Transverse colon (tissue), 4 donors: ENCODE data around the gene ECEL1. TPM values are rescaled to one million over a fixed set of nuclear protein-coding genes. Genes with fewer than 3 reads are reported as not detected.
A peak's percentile ranks its signal among the peaks of the same experiment; 100 is the strongest.

ENCODE experiments used
- DNase-seq: peaks from one replicate; pipeline ENCODE4 v3.0.0-alpha.2; 2019
- H3K27ac ChIP-seq, 4 donors: fragments of 200-600 bp; sonication (generic); 2 replicates each; pipeline ENCODE4 v1.5.1; 2016 to 2018; ENCODE audit warnings: inconsistent platforms in 4 of 4
- H3K27me3 ChIP-seq: fragments of 200-600 bp; sonication (generic); 2 replicates; pipeline ENCODE4 v1.5.1; 2017; ENCODE audit warnings: inconsistent platforms
- H3K36me3 ChIP-seq, 4 donors: fragments of 200-600 bp; sonication (generic); 2 replicates each; pipeline ENCODE4 v1.5.1; 2017 to 2019; ENCODE audit warnings: inconsistent platforms in 4 of 4
- H3K4me1 ChIP-seq, 4 donors: fragments of 200-600 bp; sonication (generic); 2 replicates each; pipeline ENCODE4 v1.5.1; 2017 to 2020; ENCODE audit warnings: inconsistent platforms in 4 of 4
- H3K4me3 ChIP-seq, 4 donors: fragments of 200-600 bp; sonication (generic); 1 replicate in 1 of 4; 2 replicates in 3 of 4; pipeline versions ENCODE4 v1.5.1 to v1.6.1; 2017 to 2019; ENCODE audit warnings: inconsistent platforms in 4 of 4
- H3K9me3 ChIP-seq, 2 donors: fragments of 200-600 bp; sonication (generic); 2 replicates each; pipeline ENCODE4 v1.5.1; 2017 to 2019; ENCODE audit warnings: inconsistent platforms in 2 of 2
- CTCF ChIP-seq, 5 experiments: fragments of 200-600 bp in 3 of 5; fragments of 450-650 bp in 2 of 5; sonication (generic) in 3 of 5; IDR thresholded peaks; 1 replicate in 2 of 5; 2 replicates in 3 of 5; pipeline ENCODE4 v1.5.1; 2016 to 2017; ENCODE audit warnings: antibody characterized with exemption in 5 of 5, inconsistent platforms in 3 of 5, mild to moderate bottlenecking in 2 of 5, moderate library complexity in 1 of 5
- EP300 ChIP-seq: sonication (generic); formaldehyde crosslinking; IDR thresholded peaks from one replicate; pipeline ENCODE4 v1.6.1; 2017; ENCODE audit warnings: antibody characterized with exemption, low read depth
- POLR2A ChIP-seq: fragments of 450-650 bp; IDR thresholded peaks from one replicate; pipeline ENCODE4 v1.6.1; 2016; ENCODE audit warnings: antibody characterized with exemption, mild to moderate bottlenecking, moderate library complexity
- POLR2AphosphoS5 ChIP-seq, 3 donors: sonication (generic); formaldehyde crosslinking; IDR thresholded peaks; one replicate each; pipeline ENCODE4 v1.6.1; 2016; ENCODE audit warnings: antibody characterized with exemption in 3 of 3
- WGBS, 2 donors: methylation state at CpG; one replicate each; pipeline ENCODE4 v1.1.5; 2018; ENCODE audit warnings: low coverage in 1 of 2; 5-methylcytosine and 5-hydroxymethylcytosine counted together
- in situ Hi-C, 4 donors: fragments of 200-750 bp; cut with MboI; loops; one replicate each; pipeline versions ENCODE4 v1.15.0 to v1.15.1; 2017; ENCODE audit warnings: low sequenced_read_pairs in 3 of 4, low pct_ligation_motif_present in 1 of 4, low pct_unique_long_range_greater_than_20kb in 1 of 4
- intact Hi-C: fragments of 100-400 bp; cut with DNase I; formaldehyde crosslinking; loops from one replicate; pipeline ENCODE4 v1.15.1; 2023; ENCODE audit warnings: low total_unique reads
- total RNA-seq, 4 donors: library from RNA; depleted of rRNA; stranded (reverse); fragments of >200 nt; gene quantifications; one replicate each; pipeline ENCODE4 v1.1.0, GENCODE V29; 2016

ECEL1 gene
- total RNA-seq, 4 donors from 2014 or later: not detected

- Histone ChIP-seq H3K4me3 (no peak overlapping the region), H3K4me1 (no peaks in the 10 kb centered on the region), H3K27me3 (peaks cover 5% of the 10 kb centered on the region), H3K27ac (no peak overlapping the region), H3K9me3 (no peaks in the 10 kb centered on the region), H3K36me3 (no peaks in the 10 kb centered on the region)
- DNase-seq: peak; percentile 45
- in situ Hi-C loops: loop anchor here in 2 of 4 donors (10.0 to 25.0 kb wide), 3 partner anchors 94 to 534 kb away; no protein-coding TSS in a partner anchor
- TF ChIP-seq EP300: no peak
- peak; percentile 49 to 72 (median 51) for TF ChIP-seq CTCF (IDR thresholded peaks at IDR 0.05)
- WGBS, 2 donors: 79% methylated on average over 14 of the region's 22 CpGs; no CpG with 5 or more reads in 1 of the 2 donors
- intact Hi-C loops: loop anchor here (5.0 kb wide), 1 partner anchor 532 kb away; no protein-coding TSS in a partner anchor
These were observed 48.5 kb downstream of the ECEL1 start for GRCh38 chr2:232438951-232439757.

- DNase-seq: no peak
- no peaks in the 10 kb centered on the region for H3K9me3 ChIP-seq
- in situ Hi-C loops (loop anchor here in 2 of 4 donors (10.0 to 25.0 kb wide), 3 partner anchors 93 to 533 kb away; no protein-coding TSS in a partner anchor), intact Hi-C loops (loop anchor here (5.0 kb wide), 1 partner anchor 531 kb away; no protein-coding TSS in a partner anchor)
- peaks cover 5% of the 10 kb centered on the region for H3K27me3 ChIP-seq
- H3K27ac ChIP-seq: no peak overlapping the region
- no peak overlapping the region for H3K4me3 ChIP-seq
- H3K4me1 ChIP-seq: no peaks in the 10 kb centered on the region
- H3K36me3 ChIP-seq: no peaks in the 10 kb centered on the region
- TF ChIP-seq POLR2AphosphoS5 (IDR thresholded peaks at IDR 0.05): no peak
- no peak for TF ChIP-seq EP300
- no peak for TF ChIP-seq CTCF (IDR thresholded peaks at IDR 0.05)
- TF ChIP-seq POLR2A: no peak
- WGBS, 2 donors: 76% methylated on average over 12 of the region's 12 CpGs; no CpG with 5 or more reads in 1 of the 2 donors
These were observed 49.5 kb downstream of the ECEL1 start for GRCh38 chr2:232438091-232438490.

GRCh38 chr2:232437195-232437571 is 50.5 kb downstream of the ECEL1 start:
- Histone ChIP-seq H3K27me3 (peaks cover 5% of the 10 kb centered on the region), H3K4me3 (no peak overlapping the region), H3K4me1 (no peaks in the 10 kb centered on the region), H3K36me3 (no peaks in the 10 kb centered on the region), H3K27ac (no peak overlapping the region), H3K9me3 (no peaks in the 10 kb centered on the region)
- TF ChIP-seq POLR2A: no peak
- TF ChIP-seq CTCF (IDR thresholded peaks at IDR 0.05): no peak
- no peak for TF ChIP-seq EP300
- no peak for TF ChIP-seq POLR2AphosphoS5 (IDR thresholded peaks at IDR 0.05)
- intact Hi-C loops (loop anchor here (5.0 kb wide), 1 partner anchor 530 kb away; no protein-coding TSS in a partner anchor), in situ Hi-C loops (loop anchor here in 2 of 4 donors (10.0 to 25.0 kb wide), 3 partner anchors 92 to 532 kb away; no protein-coding TSS in a partner anchor)
- 77 to 100% methylated on average over 1 to 12 of the region's 12 CpGs for WGBS, 2 donors
- DNase-seq: no peak

GRCh38 chr2:232436381-232437194 is 51.0 kb downstream of the ECEL1 start:
- H3K4me1 ChIP-seq: no peaks in the 10 kb centered on the region
- no peak for DNase-seq
- WGBS, 2 donors: 80% methylated on average over 13 of the region's 15 CpGs; no CpG with 5 or more reads in 1 of the 2 donors
- H3K36me3 ChIP-seq: no peaks in the 10 kb centered on the region
- intact Hi-C loops: loop anchor here (5.0 kb wide), 1 partner anchor 529 kb away; no protein-coding TSS in a partner anchor
- no peak overlapping the region for H3K4me3 ChIP-seq
- peaks cover 5% of the 10 kb centered on the region for H3K27me3 ChIP-seq
- no peak overlapping the region for H3K27ac ChIP-seq
- H3K9me3 ChIP-seq: no peaks in the 10 kb centered on the region
- in situ Hi-C loops: loop anchor here in 2 of 4 donors (10.0 to 25.0 kb wide), 3 partner anchors 92 to 532 kb away; no protein-coding TSS in a partner anchor
- no peak for TF ChIP-seq CTCF (IDR thresholded peaks at IDR 0.05)
- no peak for TF ChIP-seq POLR2A
- TF ChIP-seq EP300: no peak
- TF ChIP-seq POLR2AphosphoS5 (IDR thresholded peaks at IDR 0.05): no peak
